ENCODE results near the gene KPNB1.

GRCh38 chr17:47708864-47709541, 59.3 kb downstream of the KPNB1 start:
- TF ChIP-seq CTCF (IDR thresholded peaks at IDR 0.05; ENCODE audit: insufficient read depth, low read length) (no peak), GABPA (IDR thresholded peaks at IDR 0.05; ENCODE audit: low read depth) (no peak), REST (IDR thresholded peaks at IDR 0.05; ENCODE audit: insufficient replicate concordance, low read depth) (no peak), POLR2AphosphoS5 (IDR thresholded peaks at IDR 0.05; ENCODE audit: low read depth) (no peak)
